K562 (cell line): ENCODE data around the gene USP10. TPM values are rescaled to one million over a fixed set of nuclear protein-coding genes. Genes with fewer than 3 reads are reported as not detected.

Source experiments
- KLF10 ChIP-seq: fragments of 250-450 bp; sonication (Bioruptor Pico); IDR thresholded peaks from 2 replicates; pipeline ENCODE4 v1.6.1; 2021; ENCODE audit warnings: matching md5 sums
- MTA1 ChIP-seq: fragments of 450-650 bp; IDR thresholded peaks from 2 replicates; pipeline ENCODE4 v1.6.1; 2017; ENCODE audit warnings: borderline replicate concordance
- ZNF253 ChIP-seq: fragments of 250-450 bp; sonication (Bioruptor Pico); conservative IDR thresholded peaks from 2 replicates; pipeline ENCODE4 v1.6.1; 2021; ENCODE audit warnings: mild to moderate bottlenecking
- polyA plus RNA-seq, 8 experiments: library from polyadenylated mRNA; depleted of rRNA in 4 of 8; stranded (reverse) in 5 of 8; unstranded in 3 of 8; fragments of >200 nt; fragmentation: Nextera tagmentation in 2 of 8; fragmentation: Illumina TruSeq in 1 of 8; extraction: Ambion mirVana in 2 of 8; extraction: Trizol in 1 of 8; gene quantifications; 2 replicates each; pipeline versions ENCODE4 v1.2.1 to v1.2.3, GENCODE V29; 2011 to 2014; ENCODE audit warnings: inconsistent platforms in 1 of 8, missing spikeins in 1 of 8
- total RNA-seq, 7 experiments: library from RNA; depleted of rRNA in 6 of 7; stranded (reverse); fragments of >200 nt in 6 of 7; fragmentation: Illumina TruSeq in 2 of 7; extraction: Trizol in 2 of 7; gene quantifications; 2 replicates each; pipeline versions ENCODE4 v1.2.1 to v1.2.3, GENCODE V29; 2011 to 2021; ENCODE audit warnings: low replicate concordance in 1 of 7
- TF ChIP-seq, protein P1 (sequence below), 2 experiments: fragments of 450-650 bp; IDR thresholded peaks; 2 replicates each; pipeline ENCODE4 v1.6.1; 2016; ENCODE audit warnings: mild to moderate bottlenecking in 2 of 2, borderline replicate concordance in 1 of 2, low read depth in 1 of 2, moderate library complexity in 1 of 2
- TF ChIP-seq, protein P2 (sequence below): sonication (generic); formaldehyde crosslinking; IDR thresholded peaks from 2 replicates; pipeline ENCODE4 v1.4.0; 2020; ENCODE audit warnings: mild to moderate bottlenecking, missing genetic modification reagents
- TF ChIP-seq, protein P3 (sequence below): fragments of 250-450 bp; sonication (Bioruptor Pico); IDR thresholded peaks from 2 replicates; pipeline ENCODE4 v1.5.0; 2022; ENCODE audit warnings: mild to moderate bottlenecking
- TF ChIP-seq, protein P4 (sequence below): fragments of 450-650 bp; formaldehyde crosslinking; IDR thresholded peaks from 2 replicates; pipeline ENCODE4 v1.4.0; 2020; ENCODE audit warnings: mild to moderate bottlenecking, moderate library complexity
- TF ChIP-seq, protein P5 (sequence below), 2 experiments: IDR thresholded peaks in 1 of 2; conservative IDR thresholded peaks in 1 of 2; 2 replicates each; pipeline ENCODE4 v1.6.1; 2016; ENCODE audit warnings: low read depth in 2 of 2, mild to moderate bottlenecking in 1 of 2, missing compliant biosample characterization in 1 of 2, missing genetic modification characterization in 1 of 2, moderate library complexity in 1 of 2

The USP10 gene
- total and polyA plus RNA-seq, 9 of the 15 experiments (the other 6 are each of a cell fraction or from before 2014, with no cell fraction given), result 61.7 to 197 (median 116) TPM

DNA sequence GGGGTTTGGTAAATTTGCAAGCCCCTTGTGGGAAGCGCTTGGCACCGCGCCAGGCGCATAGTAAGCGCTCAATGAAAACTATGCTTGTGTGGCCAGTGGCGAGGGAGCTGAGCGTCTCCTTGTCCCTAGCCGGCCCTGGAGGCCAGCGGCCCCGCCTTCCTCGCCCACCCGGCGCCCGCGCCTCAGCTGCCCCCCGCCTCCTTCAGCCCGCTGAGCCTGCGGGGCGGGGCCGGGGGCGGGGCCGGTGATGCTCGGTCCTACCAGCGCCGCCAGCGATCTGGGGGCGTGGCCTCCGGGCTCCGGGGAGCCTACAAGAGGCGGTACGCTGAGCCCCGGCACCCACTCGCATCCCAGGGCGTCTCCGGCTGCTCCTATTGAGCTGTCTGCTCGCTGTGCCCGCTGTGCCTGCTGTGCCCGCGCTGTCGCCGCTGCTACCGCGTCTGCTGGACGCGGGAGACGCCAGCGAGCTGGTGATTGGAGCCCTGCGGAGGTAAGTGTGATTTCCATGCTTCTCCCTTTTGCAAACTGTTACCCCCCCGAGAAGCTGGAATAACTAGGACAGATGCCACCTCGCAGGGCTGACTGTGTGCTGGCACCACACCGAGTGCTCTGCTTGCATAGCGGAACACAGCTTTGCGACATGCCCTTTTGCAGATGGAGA lies 120.0 kb downstream of the USP10 start, which contains the start of gene CRISPLD2 (continued):
- TF ChIP-seq, protein P1, sequence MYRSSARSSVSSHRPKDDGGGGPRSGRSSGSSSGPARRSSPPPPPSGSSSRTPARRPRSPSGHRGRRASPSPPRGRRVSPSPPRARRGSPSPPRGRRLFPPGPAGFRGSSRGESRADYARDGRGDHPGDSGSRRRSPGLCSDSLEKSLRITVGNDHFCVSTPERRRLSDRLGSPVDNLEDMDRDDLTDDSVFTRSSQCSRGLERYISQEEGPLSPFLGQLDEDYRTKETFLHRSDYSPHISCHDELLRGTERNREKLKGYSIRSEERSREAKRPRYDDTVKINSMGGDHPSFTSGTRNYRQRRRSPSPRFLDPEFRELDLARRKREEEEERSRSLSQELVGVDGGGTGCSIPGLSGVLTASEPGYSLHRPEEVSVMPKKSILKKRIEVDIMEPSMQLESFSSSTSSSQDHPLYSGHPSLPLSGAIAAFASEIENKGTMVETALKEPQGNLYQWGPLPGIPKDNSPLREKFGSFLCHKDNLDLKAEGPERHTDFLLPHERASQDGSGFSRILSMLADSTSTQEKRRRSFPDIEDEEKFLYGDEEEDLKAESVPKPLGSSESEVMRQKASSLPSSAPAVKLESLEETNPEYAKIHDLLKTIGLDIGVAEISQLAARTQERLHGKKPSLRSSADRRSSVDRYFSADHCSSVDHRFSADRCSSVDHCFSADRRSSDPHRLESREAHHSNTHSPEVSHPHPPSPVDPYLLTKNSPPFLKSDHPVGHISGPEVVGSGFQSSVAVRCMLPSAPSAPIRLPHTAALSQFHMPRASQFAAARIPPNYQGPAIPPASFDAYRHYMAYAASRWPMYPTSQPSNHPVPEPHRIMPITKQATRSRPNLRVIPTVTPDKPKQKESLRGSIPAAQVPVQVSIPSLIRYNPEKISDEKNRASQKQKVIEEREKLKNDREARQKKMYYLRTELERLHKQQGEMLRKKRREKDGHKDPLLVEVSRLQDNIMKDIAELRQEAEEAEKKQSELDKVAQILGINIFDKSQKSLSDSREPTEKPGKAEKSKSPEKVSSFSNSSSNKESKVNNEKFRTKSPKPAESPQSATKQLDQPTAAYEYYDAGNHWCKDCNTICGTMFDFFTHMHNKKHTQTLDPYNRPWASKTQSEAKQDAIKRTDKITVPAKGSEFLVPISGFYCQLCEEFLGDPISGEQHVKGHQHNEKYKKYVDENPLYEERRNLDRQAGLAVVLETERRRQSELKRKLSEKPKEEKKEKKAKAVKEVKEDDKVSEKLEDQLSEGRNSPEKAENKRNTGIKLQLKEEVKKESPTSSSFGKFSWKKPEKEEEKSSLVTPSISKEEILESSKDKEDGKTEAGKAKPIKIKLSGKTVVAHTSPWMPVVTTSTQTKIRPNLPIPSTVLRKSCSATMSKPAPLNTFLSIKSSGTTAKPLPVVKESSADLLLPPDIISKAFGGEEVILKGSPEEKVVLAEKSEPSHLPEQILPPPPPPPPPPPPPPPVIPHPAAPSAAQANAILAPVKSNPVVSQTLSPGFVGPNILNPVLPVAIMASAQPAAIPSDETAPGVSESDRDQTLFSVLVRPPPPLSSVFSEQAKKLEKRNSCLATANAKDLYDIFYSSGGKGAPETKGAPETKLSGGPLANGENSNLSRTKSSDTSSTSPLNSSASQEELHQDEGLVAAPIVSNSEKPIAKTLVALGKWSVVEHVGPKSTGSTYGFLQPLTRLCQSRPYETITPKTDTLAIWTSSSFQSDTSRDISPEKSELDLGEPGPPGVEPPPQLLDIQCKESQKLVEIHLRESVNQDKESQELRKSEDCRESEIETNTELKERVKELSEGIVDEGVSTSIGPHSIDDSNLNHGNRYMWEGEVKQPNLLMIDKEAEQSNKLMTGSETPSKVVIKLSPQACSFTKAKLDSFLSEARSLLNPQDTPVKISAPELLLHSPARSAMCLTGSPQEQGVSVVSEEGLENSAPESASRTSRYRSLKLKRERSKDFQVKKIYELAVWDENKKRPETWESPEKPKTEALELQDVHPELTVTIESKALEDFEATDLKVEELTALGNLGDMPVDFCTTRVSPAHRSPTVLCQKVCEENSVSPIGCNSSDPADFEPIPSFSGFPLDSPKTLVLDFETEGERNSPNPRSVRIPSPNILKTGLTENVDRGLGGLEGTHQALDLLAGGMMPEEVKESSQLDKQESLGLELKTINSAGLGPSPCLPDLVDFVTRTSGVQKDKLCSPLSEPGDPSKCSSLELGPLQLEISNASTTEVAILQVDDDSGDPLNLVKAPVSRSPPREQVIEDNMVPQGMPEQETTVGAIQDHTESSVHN (IDR thresholded peaks at IDR 0.05; ENCODE audit: borderline replicate concordance in 1 of 2, low read depth in 1 of 2), result no peak
- TF ChIP-seq MTA1 (no peak), ZNF253 (no peak), KLF10 (no peak)
- TF ChIP-seq, protein P2, sequence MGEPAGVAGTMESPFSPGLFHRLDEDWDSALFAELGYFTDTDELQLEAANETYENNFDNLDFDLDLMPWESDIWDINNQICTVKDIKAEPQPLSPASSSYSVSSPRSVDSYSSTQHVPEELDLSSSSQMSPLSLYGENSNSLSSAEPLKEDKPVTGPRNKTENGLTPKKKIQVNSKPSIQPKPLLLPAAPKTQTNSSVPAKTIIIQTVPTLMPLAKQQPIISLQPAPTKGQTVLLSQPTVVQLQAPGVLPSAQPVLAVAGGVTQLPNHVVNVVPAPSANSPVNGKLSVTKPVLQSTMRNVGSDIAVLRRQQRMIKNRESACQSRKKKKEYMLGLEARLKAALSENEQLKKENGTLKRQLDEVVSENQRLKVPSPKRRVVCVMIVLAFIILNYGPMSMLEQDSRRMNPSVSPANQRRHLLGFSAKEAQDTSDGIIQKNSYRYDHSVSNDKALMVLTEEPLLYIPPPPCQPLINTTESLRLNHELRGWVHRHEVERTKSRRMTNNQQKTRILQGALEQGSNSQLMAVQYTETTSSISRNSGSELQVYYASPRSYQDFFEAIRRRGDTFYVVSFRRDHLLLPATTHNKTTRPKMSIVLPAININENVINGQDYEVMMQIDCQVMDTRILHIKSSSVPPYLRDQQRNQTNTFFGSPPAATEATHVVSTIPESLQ (CRISPR knock-in tag), result no peak
- TF ChIP-seq, protein P3, sequence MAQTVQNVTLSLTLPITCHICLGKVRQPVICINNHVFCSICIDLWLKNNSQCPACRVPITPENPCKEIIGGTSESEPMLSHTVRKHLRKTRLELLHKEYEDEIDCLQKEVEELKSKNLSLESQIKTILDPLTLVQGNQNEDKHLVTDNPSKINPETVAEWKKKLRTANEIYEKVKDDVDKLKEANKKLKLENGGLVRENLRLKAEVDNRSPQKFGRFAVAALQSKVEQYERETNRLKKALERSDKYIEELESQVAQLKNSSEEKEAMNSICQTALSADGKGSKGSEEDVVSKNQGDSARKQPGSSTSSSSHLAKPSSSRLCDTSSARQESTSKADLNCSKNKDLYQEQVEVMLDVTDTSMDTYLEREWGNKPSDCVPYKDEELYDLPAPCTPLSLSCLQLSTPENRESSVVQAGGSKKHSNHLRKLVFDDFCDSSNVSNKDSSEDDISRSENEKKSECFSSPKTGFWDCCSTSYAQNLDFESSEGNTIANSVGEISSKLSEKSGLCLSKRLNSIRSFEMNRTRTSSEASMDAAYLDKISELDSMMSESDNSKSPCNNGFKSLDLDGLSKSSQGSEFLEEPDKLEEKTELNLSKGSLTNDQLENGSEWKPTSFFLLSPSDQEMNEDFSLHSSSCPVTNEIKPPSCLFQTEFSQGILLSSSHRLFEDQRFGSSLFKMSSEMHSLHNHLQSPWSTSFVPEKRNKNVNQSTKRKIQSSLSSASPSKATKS (CRISPR knock-in tag), result no peak
- TF ChIP-seq, protein P4, sequence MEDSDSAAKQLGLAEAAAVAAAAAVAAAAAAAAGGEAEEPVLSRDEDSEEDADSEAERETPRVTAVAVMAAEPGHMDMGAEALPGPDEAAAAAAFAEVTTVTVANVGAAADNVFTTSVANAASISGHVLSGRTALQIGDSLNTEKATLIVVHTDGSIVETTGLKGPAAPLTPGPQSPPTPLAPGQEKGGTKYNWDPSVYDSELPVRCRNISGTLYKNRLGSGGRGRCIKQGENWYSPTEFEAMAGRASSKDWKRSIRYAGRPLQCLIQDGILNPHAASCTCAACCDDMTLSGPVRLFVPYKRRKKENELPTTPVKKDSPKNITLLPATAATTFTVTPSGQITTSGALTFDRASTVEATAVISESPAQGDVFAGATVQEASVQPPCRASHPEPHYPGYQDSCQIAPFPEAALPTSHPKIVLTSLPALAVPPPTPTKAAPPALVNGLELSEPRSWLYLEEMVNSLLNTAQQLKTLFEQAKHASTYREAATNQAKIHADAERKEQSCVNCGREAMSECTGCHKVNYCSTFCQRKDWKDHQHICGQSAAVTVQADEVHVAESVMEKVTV (CRISPR knock-in tag), result no peak
- TF ChIP-seq, protein P5, sequence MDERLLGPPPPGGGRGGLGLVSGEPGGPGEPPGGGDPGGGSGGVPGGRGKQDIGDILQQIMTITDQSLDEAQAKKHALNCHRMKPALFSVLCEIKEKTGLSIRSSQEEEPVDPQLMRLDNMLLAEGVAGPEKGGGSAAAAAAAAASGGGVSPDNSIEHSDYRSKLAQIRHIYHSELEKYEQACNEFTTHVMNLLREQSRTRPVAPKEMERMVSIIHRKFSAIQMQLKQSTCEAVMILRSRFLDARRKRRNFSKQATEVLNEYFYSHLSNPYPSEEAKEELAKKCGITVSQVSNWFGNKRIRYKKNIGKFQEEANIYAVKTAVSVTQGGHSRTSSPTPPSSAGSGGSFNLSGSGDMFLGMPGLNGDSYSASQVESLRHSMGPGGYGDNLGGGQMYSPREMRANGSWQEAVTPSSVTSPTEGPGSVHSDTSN (CRISPR knock-in tag; IDR thresholded peaks at IDR 0.05; ENCODE audit: low read depth), result no peak
- TF ChIP-seq, protein P5 (tag; conservative IDR thresholded peaks at IDR 0.05; ENCODE audit: low read depth), result no peak
